ENCODE data around the gene BUD13. TPM values are rescaled to one million over a fixed set of nuclear protein-coding genes. Genes with fewer than 3 reads are reported as not detected.

Gene BUD13
- total and polyA plus RNA-seq, 9 of the 15 experiments (the other 6 are each of a cell fraction or from before 2014, with no cell fraction given), result 9.5 to 34.1 (median 27.1) TPM

GRCh38 chr11:116782728-116783127 is 9.9 kb upstream of the BUD13 start:
- Histone ChIP-seq H3K9me3 (replicated peaks; ENCODE audit: control insufficient read depth, insufficient read depth, low read depth, low read length) (no peaks in the 10 kb centered on the region), H3K79me2 (ENCODE audit: control insufficient read depth, insufficient read depth, low read length) (peaks cover 21% of the 10 kb centered on the region), H2AFZ (ENCODE audit: low read depth, low read length) (no peak overlapping the region), H3K4me3 (no peak overlapping the region), H3K9me1 (ENCODE audit: control insufficient read depth, insufficient read depth, low read length) (no peaks in the 10 kb centered on the region), H3K9ac (ENCODE audit: insufficient read depth in 1 of 2, low read depth in 2 of 2, low read length in 2 of 2) (no peak overlapping the region), H4K20me1 (replicated peaks; ENCODE audit: control insufficient read depth, insufficient read depth, low read length) (no peaks in the 10 kb centered on the region), H3K4me2 (ENCODE audit: insufficient read depth, low read length) (no peak overlapping the region), H3K27ac (ENCODE audit: extremely low read depth, low read depth, low read length) (no peak overlapping the region), H3K36me3 (ENCODE audit: control insufficient read depth, insufficient read depth, low read length) (peaks cover 89% of the 10 kb centered on the region), H3K4me1 (replicated peaks in 1 of 2; ENCODE audit: control insufficient read depth in 2 of 2, insufficient read depth in 2 of 2, low read length in 2 of 2) (peaks cover 0 to 15% of the 10 kb centered on the region in 2 experiments; a peak in 2 of 5 replicates), H3K27me3 (ENCODE audit: control insufficient read depth in 2 of 2, insufficient read depth in 2 of 2, low read length in 2 of 2) (no peaks in the 10 kb centered on the region)
- DNase-seq (ENCODE audit: extremely low read depth in 1 of 4, low spot score in 3 of 4) (no peak), FAIRE-seq (no peak), ATAC-seq (no peak)
- ChIA-PET POLR2A (interaction anchor here (0.5 to 1.5 kb wide), 3 partner anchors 9 to 40 kb away, joined by 3 read pairs; no protein-coding TSS in a partner anchor), CTCF (ENCODE audit: low intra/inter-chr PET ratio) (no interaction called here)
- BruUV-seq (replicated peaks), result no TSS peak
- TF ChIP-seq SMAD4 (CRISPR knock-in tag; conservative IDR thresholded peaks at IDR 0.05) (no peak), ELF2 (CRISPR knock-in tag; IDR thresholded peaks at IDR 0.05) (no peak), ZNF431 (CRISPR knock-in tag; IDR thresholded peaks at IDR 0.05) (no peak), NFYB (IDR thresholded peaks at IDR 0.05; ENCODE audit: extremely low read depth, insufficient read length) (no peak), TAF7 (tag; IDR thresholded peaks at IDR 0.05) (no peak), CHD2 (IDR thresholded peaks at IDR 0.05; ENCODE audit: low read depth, low read length) (no peak), JUN (IDR thresholded peaks at IDR 0.05; ENCODE audit: borderline replicate concordance, low read depth, low read length) (no peak), JUN (CRISPR knock-in tag; IDR thresholded peaks at IDR 0.05; ENCODE audit: borderline replicate concordance) (no peak)
- WGBS (ENCODE audit: insufficient coverage, low coverage, missing lambda C conversion rate), result 89% methylated on average over 4 of the region's 4 CpGs
- in situ Hi-C loops (cut with MboI), result no loop called here
- intact Hi-C loops (cut with micrococcal nuclease), result no loop called here
